Psoas muscle (tissue), 8 donors: Measurements from ENCODE around the gene OSBPL7. TPM values are rescaled to one million over a fixed set of nuclear protein-coding genes. Genes with fewer than 3 reads are reported as not detected.

Source experiments
- ATAC-seq, 4 donors: fragments of 200-7000 bp; cut with Tn5 transposase; one replicate each; pipeline ENCODE4 v1.9.1; 2020; ENCODE audit warnings: moderate library complexity in 3 of 4, mild to moderate bottlenecking in 2 of 4
- DNase-seq, 2 donors: peaks; one replicate each; pipeline ENCODE4 v3.0.0-alpha.2; 2020
- H3K27ac ChIP-seq: fragments of 200-600 bp; one replicate; pipeline ENCODE4 v1.8.0; 2022
- H3K27me3 ChIP-seq, 3 donors: fragments of 200-600 bp in 1 of 3; one replicate each; pipeline versions ENCODE4 v1.6.1 to v1.8.0; 2013 to 2022; ENCODE audit warnings: low read length in 2 of 3, mild to moderate bottlenecking in 2 of 3, moderate library complexity in 1 of 3; ENCODE audit not compliant: insufficient read depth in 3 of 3
- H3K36me3 ChIP-seq, 2 donors: fragments of 200-600 bp in 1 of 2; one replicate each; pipeline versions ENCODE4 v1.6.1 to v1.8.0; 2013 to 2022; ENCODE audit warnings: low read depth in 1 of 2, mild to moderate bottlenecking in 1 of 2, moderate library complexity in 1 of 2; ENCODE audit not compliant: insufficient read depth in 1 of 2
- H3K4me1 ChIP-seq: fragments of 200-600 bp; one replicate; pipeline ENCODE4 v1.8.0; 2022
- H3K4me3 ChIP-seq: fragments of 200-600 bp; one replicate; pipeline ENCODE4 v1.8.0; 2022; ENCODE audit warnings: mild to moderate bottlenecking
- H3K9me3 ChIP-seq: fragments of 200-600 bp; one replicate; pipeline ENCODE4 v1.8.0; 2022
- CTCF ChIP-seq: fragments of 200-600 bp; IDR thresholded peaks from one replicate; pipeline ENCODE4 v1.8.0; 2022; ENCODE audit warnings: antibody characterized with exemption
- WGBS, 3 donors: extraction: QIAGEN DNeasy Blood & Tissue Kit; methylation state at CpG; one replicate each; pipeline versions ENCODE4 v1.1.6 to v1.1.7; 2013; 5-methylcytosine and 5-hydroxymethylcytosine counted together
- intact Hi-C, 2 donors: fragments of 100-400 bp; cut with DNase I; formaldehyde crosslinking; loops; one replicate each; pipeline versions ENCODE4 v1.11.0 to v1.14.2; 2022
- polyA plus RNA-seq, 3 donors: library from polyadenylated mRNA; stranded (reverse); fragments of 200-250 nt; gene quantifications; one replicate each; pipeline ENCODE4 v1.2.3, GENCODE V29; 2013
- total RNA-seq, 4 donors: library from RNA; stranded (reverse); fragmentation: NEBNext Ultra II Directional in 2 of 4; extraction: Animal tissue kit (Norgen Biotek cat#: 25700) in 2 of 4; gene quantifications; one replicate each; pipeline versions ENCODE4 v1.2.1 to v1.2.4, GENCODE V29; 2021 to 2023
- donor health status: healthy with polysubstance abuse.
- donor health status: DM: no; HTN: no; CAD: no; lungs with moderate emphysema.
- donor health status: Bipolar disorder and iron deficiency.
- donor health status: healthy.
- donor health status: DM: yes; HTN: yes; CAD: no.
- donor health status: DM: no; HTN: no; CAD: no.
- donor health status: DM: no; HTN: no; CAD: no.
- donor health status: DM: yes; HTN: yes; CAD: no.

OSBPL7 gene
- total and polyA plus RNA-seq, 7 donors = 0.95 to 23.4 (median 2.6) TPM

- peaks cover 0 to 87% of the 10 kb centered on the region in 2 donors for H3K36me3 ChIP-seq
- TF ChIP-seq CTCF = no peak
- H3K9me3 ChIP-seq = no peaks in the 10 kb centered on the region
- no peak overlapping the region for H3K27ac ChIP-seq
- no peak for DNase-seq
- no peak for ATAC-seq
- intact Hi-C loops = no loop called here
- H3K4me1 ChIP-seq = peaks cover 22% of the 10 kb centered on the region
- 89 to 95% (median 89%) methylated on average over 21 of the region's 21 CpGs for WGBS, 3 donors
- no peaks in the 10 kb centered on the region for H3K27me3 ChIP-seq
- no peak overlapping the region for H3K4me3 ChIP-seq
These were observed 6.3 kb downstream of the OSBPL7 start for GRCh38 chr17:47815106-47815918.

GRCh38 chr17:47813512-47814031 lies 8.0 kb downstream of the OSBPL7 start:
- H3K9me3 ChIP-seq = no peaks in the 10 kb centered on the region
- WGBS, 3 donors = 93 to 95% (median 94%) methylated on average over 22 of the region's 22 CpGs
- ATAC-seq = no peak

GRCh38 chr17:47813077-47813476 lies 8.5 kb downstream of the OSBPL7 start:
- no peak overlapping the region for H3K27ac ChIP-seq
- H3K36me3 ChIP-seq = peaks cover 0 to 93% of the 10 kb centered on the region in 2 donors
- no peaks in the 10 kb centered on the region for H3K27me3 ChIP-seq
- 91 to 95% (median 93%) methylated on average over 14 of the region's 14 CpGs for WGBS, 3 donors
- intact Hi-C loops = no loop called here
- H3K9me3 ChIP-seq = no peaks in the 10 kb centered on the region
- TF ChIP-seq CTCF = no peak
- H3K4me1 ChIP-seq = peaks cover 26% of the 10 kb centered on the region
- no peak for ATAC-seq
- DNase-seq = no peak
- no peak overlapping the region for H3K4me3 ChIP-seq

More at GRCh38 chr17:47813512-47814031, 8.0 kb downstream of the OSBPL7 start:
- no peaks in the 10 kb centered on the region for H3K27me3 ChIP-seq
- TF ChIP-seq CTCF = no peak
- H3K36me3 ChIP-seq = peaks cover 0 to 93% of the 10 kb centered on the region in 2 donors
- no peak overlapping the region for H3K4me3 ChIP-seq
- intact Hi-C loops = no loop called here
- H3K4me1 ChIP-seq = peaks cover 21% of the 10 kb centered on the region
- H3K27ac ChIP-seq = peak overlapping the region; percentile 4
- DNase-seq = no peak

GRCh38 chr17:47812146-47812920 lies 9.3 kb downstream of the OSBPL7 start:
- Histone ChIP-seq H3K4me3 (no peak overlapping the region), H3K9me3 (no peaks in the 10 kb centered on the region), H3K27me3 (no peaks in the 10 kb centered on the region), H3K4me1 (peaks cover 33% of the 10 kb centered on the region), H3K36me3 (peaks cover 0 to 93% of the 10 kb centered on the region in 2 donors), H3K27ac (peak overlapping the region; percentile 5)
- TF ChIP-seq CTCF = no peak
- intact Hi-C loops = no loop called here
- ATAC-seq = no peak
- 69 to 82% (median 74%) methylated on average over 18 of the region's 18 CpGs for WGBS, 3 donors
- no peak for DNase-seq
